ENCODE measurements around the gene ZBED4.
A peak's percentile ranks its signal among the peaks of the same experiment; 100 is the strongest.

The ZBED4 gene

GRCh38 chr22:49925525-49926128 is 72.0 kb downstream of the ZBED4 start:
- TF ChIP-seq GATA1 (IDR thresholded peaks at IDR 0.05; ENCODE audit: low read depth, low read length) (no peak), POLR2A (IDR thresholded peaks at IDR 0.05; ENCODE audit: low read length) (no peak)
- no peak for DNase-seq

- no peak for TF ChIP-seq GATA1 (IDR thresholded peaks at IDR 0.05; ENCODE audit: low read depth, low read length)
- TF ChIP-seq POLR2A (IDR thresholded peaks at IDR 0.05; ENCODE audit: low read length): no peak
- DNase-seq: no peak
These were observed 73.3 kb downstream of the ZBED4 start for GRCh38 chr22:49926916-49927315.

GRCh38 chr22:49927483-49928184 is 74.0 kb downstream of the ZBED4 start:
- no peak for DNase-seq

GRCh38 chr22:49928185-49928495 is 74.5 kb downstream of the ZBED4 start:
- no peak for DNase-seq
- TF ChIP-seq POLR2A (IDR thresholded peaks at IDR 0.05; ENCODE audit: low read length) (no peak), GATA1 (IDR thresholded peaks at IDR 0.05; ENCODE audit: low read depth, low read length) (no peak)

More at GRCh38 chr22:49927483-49928184, 74.0 kb downstream of the ZBED4 start:
- no peak for TF ChIP-seq POLR2A (IDR thresholded peaks at IDR 0.05; ENCODE audit: low read length)
- TF ChIP-seq GATA1 (IDR thresholded peaks at IDR 0.05; ENCODE audit: low read depth, low read length): no peak

- no peak for TF ChIP-seq GATA1 (IDR thresholded peaks at IDR 0.05; ENCODE audit: low read depth, low read length)
- DNase-seq: no peak
These were observed 75.0 kb downstream of the ZBED4 start for GRCh38 chr22:49928555-49929210.

GRCh38 chr22:49929211-49929979 is 75.8 kb downstream of the ZBED4 start:
- TF ChIP-seq POLR2A (IDR thresholded peaks at IDR 0.05; ENCODE audit: low read length) (no peak), GATA1 (IDR thresholded peaks at IDR 0.05; ENCODE audit: low read depth, low read length) (no peak)
- peak; percentile 56 to 80 for DNase-seq

GRCh38 chr22:49929994-49930575 is 76.4 kb downstream of the ZBED4 start:
- TF ChIP-seq POLR2A (IDR thresholded peaks at IDR 0.05; ENCODE audit: low read length) (no peak), GATA1 (IDR thresholded peaks at IDR 0.05; ENCODE audit: low read depth, low read length) (no peak)
- no peak for DNase-seq

GRCh38 chr22:49930596-49931412 is 77.2 kb downstream of the ZBED4 start:
- TF ChIP-seq POLR2A (IDR thresholded peaks at IDR 0.05; ENCODE audit: low read length): no peak
- no peak for TF ChIP-seq GATA1 (IDR thresholded peaks at IDR 0.05; ENCODE audit: low read depth, low read length)
- DNase-seq: peak; percentile 47 to 63

- DNase-seq: no peak
- TF ChIP-seq POLR2A (IDR thresholded peaks at IDR 0.05; ENCODE audit: low read length): no peak
- TF ChIP-seq GATA1 (IDR thresholded peaks at IDR 0.05; ENCODE audit: low read depth, low read length): no peak
These were observed 79.9 kb downstream of the ZBED4 start for GRCh38 chr22:49933236-49934159.

- DNase-seq: peak in 1 of 2 experiments; percentile 12
- TF ChIP-seq GATA1 (IDR thresholded peaks at IDR 0.05; ENCODE audit: low read depth, low read length) (no peak), POLR2A (IDR thresholded peaks at IDR 0.05; ENCODE audit: low read length) (no peak)
These were observed 80.7 kb downstream of the ZBED4 start for GRCh38 chr22:49934160-49934890.

- DNase-seq: peak; percentile 39 to 41
- TF ChIP-seq POLR2A (IDR thresholded peaks at IDR 0.05; ENCODE audit: low read length) (no peak), GATA1 (IDR thresholded peaks at IDR 0.05; ENCODE audit: low read depth, low read length) (no peak)
These were observed 81.4 kb downstream of the ZBED4 start for GRCh38 chr22:49934891-49935557.
